SW 1271 (cell line): ENCODE results near the gene RPS16.

Experiments used
- DNase-seq, 2 experiments: peaks; one replicate each; lab custom pipeline; 2025; lab: John Stamatoyannopoulos, UW

The RPS16 gene

DNA sequence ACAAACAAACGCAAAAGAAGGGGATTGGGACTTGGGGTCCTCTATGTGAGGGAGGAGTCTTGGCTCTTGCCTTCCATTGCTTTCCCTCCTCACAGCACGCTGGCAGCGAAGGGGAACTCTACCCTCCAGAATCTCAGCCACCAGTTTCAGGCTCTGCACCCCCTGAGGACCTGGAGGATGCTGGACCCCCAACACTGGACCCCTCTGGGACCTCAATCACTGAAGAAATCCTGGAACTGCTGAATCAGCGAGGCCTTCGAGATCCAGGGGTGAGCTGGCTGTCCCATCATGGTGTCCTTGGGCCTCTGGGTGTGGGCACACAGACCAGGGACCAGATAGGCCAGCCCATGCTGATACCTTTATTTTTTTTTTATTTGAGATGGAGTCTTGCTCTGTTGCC, 13.7 kb downstream of the RPS16 start:
- DNase-seq: no peak

GRCh38 chr19:39420769-39421168, 15.0 kb downstream of the RPS16 start:
- no peak for DNase-seq

DNA sequence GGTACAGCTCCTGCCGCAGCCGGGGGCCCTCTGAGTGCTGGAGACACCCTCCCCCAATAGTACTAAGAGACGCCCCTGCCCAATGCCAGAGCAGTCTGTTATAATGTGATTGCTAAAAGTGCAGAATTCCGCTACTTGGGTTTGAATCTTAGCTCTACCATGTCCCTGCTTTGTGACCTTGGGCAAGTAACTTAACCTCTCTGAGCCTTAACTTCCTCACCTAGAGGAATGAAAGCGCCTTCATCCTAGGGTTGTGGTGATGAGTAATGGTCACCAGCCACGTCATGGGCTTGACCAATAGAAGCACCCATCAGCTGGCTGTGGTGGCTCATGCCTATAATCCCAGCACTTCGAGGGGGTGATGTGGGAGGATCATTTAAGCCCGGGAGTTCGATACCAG, 16.7 kb downstream of the RPS16 start:
- no peak for DNase-seq

GRCh38 chr19:39417463-39418181, 18.1 kb downstream of the RPS16 start:
- DNase-seq: no peak

- DNase-seq: no peak
These were observed 19.3 kb downstream of the RPS16 start for GRCh38 chr19:39416152-39417120.

DNA sequence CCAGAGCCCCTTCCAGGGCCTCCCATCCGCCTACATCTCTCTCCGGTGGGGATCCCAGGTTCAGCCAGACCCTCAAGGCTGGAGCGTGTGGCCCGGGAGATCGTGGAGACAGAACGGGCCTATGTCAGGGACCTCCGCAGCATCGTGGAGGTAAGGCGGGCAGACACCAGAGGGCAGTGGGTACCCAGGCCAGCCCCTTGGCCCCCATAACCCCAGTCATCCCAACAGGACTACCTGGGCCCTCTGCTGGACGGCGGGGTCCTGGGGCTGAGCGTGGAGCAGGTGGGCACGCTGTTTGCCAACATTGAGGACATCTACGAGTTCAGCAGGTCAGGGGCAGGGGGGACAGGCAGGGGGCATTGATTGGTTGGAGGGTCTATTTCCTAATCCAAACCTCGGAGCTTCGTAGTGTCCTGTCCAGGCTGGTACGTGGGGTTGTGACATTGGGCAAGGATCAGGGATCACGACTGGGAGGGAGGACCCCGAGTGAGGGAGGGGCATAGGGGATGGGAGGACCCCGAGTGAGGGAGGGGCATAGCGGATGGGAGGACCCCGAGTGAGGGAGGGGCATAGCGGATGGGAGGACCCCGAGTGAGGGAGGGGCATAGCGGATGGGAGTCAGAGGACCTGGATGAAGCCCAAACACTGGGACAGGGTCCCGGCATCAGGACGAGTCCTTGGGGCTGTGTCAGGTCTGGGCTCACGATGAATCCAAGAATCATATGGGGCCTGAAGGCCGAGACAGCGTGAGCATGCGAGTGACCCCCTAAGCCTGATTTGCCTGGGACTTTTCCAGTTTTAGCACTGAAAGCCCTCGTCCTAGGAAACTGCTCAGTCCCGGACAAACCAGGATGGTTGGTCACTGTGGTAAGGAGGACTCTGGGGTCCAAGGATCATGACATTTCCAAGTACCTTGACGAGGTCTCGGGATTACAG, 20.4 kb downstream of the RPS16 start:
- no peak for DNase-seq

GRCh38 chr19:39413911-39414608, 21.7 kb downstream of the RPS16 start:
- DNase-seq: no peak

GRCh38 chr19:39413272-39413910, 22.4 kb downstream of the RPS16 start:
- DNase-seq: no peak

DNA sequence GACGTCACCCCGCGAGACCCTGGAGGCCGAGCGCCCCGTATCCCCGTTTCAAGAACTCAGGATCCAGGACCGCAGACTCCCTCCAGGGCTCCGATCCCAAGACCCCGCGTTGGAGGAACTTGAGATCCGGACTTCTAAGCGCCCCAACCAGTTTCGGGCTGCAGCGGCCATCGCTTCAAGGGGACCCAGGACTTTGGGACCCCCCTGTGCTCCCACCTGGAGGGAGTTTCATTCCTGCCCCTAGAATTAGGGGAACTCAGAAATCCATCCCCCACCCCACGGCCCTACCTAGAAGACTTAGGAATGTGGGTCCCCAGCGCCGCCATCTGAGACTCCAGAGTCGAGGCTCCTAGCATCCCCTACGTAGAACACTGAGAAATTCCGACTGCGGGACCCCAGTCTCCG, 22.9 kb downstream of the RPS16 start:
- no peak for DNase-seq

- DNase-seq: peak; percentile 85 to 96
These were observed 23.5 kb downstream of the RPS16 start, which contains the start of gene PLEKHG2 for GRCh38 chr19:39412100-39412866. Gene PLEKHG2, plus strand, starts transcription at chr19:39412669. Its CDS starts 1,418 bp downstream, at chr19:39414087.

DNA sequence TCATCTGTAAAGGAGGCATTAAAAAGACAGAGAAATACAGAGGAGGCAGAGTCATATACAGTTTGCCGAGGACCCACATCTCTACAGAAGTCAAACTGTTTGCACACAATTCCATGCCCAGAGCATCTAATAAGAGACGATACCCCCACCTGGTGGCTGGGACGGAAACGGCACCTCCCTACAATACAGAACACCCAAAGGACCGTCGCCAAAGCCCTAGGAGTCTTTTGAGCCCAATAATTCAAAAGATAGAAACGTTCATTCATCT, 24.0 kb downstream of the RPS16 start:
- peak; percentile 75 to 91 for DNase-seq

DNA sequence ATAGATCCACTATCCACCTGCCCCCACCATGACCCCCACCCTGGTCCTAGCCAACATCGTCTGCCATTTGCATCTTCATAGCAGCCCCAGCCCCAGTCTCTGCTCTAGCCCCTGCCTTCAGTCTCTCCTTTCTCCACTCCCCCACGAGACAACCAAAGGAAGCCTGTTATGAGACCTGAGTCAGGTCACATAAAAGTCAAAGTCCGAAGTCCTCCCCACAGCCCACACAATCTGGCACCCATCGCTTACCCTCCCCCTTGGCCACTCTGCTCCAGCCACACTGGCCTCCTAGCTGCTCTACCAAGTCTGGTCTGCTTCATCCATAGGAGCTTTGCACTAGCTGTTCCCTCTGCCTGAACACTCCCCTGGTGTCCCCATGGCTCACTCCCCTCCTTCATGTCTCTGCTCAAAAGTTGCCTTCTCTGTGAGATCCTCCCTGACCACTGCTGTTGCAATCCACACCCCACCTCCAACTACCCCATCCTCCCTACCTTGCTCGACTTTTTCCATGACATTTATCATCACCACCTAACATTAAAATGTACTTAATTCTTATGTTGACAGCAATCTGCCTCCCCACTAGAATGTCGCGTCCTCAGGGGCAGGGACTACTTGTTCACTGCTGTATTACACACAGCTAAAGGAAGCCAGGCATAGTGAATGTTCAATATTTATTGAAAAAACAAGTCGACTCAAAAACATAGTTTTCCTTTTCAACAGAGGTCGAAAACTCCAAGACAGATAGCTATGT, 24.5 kb downstream of the RPS16 start:
- no peak for DNase-seq

DNA sequence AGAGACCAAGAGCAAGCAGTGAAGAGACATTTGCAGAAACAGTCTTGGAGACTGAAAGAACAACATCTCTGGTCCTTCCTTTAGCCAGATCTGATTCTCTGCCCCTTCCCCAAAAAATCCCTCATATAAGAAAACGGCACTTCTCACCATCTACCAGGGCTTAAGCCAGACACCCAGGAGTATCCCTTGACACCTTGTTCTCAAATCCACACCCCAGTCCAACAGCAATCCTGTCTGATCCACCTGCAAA, 25.0 kb downstream of the RPS16 start:
- no peak for DNase-seq

DNA sequence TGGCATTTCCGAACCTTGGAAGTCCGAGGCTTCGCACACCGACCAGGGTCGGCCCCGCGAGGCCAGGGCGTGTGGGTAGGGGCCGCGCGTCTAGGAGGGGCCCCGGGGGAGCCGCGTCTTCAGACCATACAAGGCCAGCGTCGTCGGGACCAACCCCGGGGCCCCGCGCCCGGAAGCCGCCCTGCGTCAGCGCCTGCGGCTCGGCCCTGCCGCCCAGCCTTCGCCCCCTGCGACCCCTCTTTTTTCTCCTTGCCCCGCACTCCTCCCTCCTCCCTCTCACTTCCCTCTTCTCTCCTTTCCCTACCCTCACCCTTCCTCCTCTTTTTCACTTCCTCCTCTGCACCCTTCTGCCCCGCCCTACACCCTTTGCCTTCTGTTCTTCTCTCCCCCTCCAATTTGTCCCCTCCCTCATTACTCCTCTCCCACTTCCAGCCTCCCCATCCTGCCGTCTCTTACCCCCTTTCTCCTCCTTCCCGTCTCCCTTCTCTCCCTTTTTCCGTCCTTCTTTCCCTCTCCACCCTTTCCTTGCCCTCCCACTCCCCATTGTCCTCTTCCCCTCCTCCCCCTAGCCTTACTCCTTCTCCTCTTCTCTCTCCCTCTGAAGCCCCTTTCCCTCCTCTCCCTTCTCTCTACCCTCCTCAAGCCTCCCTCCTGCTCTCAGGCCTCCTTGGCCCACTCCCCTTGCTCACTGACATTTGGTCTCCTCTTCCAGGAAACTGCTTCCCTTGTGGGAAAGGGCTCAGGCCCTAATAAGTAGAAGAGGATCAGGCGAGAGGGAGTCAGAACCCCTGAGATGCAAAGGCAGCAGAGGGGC, 25.5 kb downstream of the RPS16 start:
- no peak for DNase-seq

GRCh38 chr19:39409208-39410016, 26.3 kb downstream of the RPS16 start:
- peak in 1 of 2 experiments; percentile 42 for DNase-seq

- no peak for DNase-seq
These were observed 27.1 kb downstream of the RPS16 start for GRCh38 chr19:39408392-39409207.
